Amygdala (tissue), 56 donors: ENCODE measurements around the gene TTLL11.
"Not testable (repeated sequence)": the region's sequence is repeated elsewhere in the genome, so short reads cannot be mapped to it uniquely, and the experiment has no call there.

Experiments used
- DNase-seq, 56 donors: peaks; one replicate each; lab custom pipeline; 2025; lab: John Stamatoyannopoulos, UW

TTLL11 gene

DNA sequence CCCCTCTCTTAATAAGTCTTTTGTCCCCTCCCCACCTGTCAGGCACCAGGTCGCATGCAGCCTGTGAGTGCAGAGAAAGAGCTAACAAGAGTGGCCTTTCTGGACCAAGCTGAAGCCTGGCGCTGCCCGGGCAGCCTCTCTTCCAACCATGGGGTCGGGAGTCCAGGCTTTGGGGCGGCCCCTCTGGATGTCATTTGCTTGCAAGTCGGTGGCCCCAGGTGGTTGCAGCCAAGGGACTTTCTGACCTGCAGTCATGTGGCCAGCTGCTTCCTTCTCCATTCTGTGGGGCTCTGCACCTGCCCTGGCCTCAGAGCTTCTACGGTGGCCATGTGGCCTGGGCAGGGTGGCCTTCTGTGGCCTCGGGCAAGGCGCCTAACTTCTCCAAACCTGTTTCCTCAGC is 282.0 kb downstream of the TTLL11 start:
- no peak for DNase-seq

- no peak for DNase-seq
Observed at GRCh38 chr9:121810489-121810888, 282.6 kb downstream of the TTLL11 start.

- no peak for DNase-seq
Observed at GRCh38 chr9:121809356-121810050, 283.6 kb downstream of the TTLL11 start.

DNA sequence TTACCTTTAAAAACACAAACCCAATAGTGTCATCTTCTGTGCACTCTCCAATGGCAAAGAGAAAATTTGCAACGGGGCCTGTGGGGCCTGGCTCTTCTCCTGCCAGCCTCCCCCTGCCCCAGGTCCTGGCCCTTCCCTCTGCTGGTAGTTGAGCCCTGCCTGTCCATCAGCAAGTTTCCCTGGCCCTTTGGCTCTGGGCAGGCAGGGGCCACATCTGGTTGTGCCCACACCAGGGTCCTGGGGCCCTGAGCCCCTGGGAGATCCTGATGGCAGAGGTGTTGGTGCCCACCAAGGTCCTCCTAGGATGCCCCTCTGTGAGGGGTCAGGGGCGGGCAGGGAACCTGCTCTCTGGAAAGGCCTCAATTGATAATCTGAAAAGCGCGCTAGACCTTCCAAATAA is 284.3 kb downstream of the TTLL11 start:
- no peak for DNase-seq

DNA sequence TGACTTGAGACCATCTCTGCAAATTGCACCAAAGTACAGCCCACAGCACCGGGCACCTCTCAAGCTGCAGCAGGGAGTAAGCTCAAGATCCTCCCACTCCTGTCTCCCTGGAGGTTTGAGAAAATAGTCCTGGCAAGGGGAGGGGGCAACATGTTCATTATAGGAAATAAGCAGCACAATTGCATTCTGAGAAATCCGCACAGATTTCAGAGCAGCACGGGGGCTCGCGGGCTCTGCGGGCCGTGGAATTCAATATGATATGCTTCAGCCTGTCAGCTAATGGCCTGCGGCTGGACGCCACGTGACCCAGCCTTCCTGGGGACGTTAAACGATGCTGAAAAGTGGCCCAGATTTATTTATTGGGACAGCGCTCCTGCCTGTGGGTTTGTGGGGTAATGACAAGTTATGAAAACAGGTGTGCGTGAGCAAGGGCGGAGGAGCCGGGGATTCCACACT is 285.3 kb downstream of the TTLL11 start:
- no peak for DNase-seq

DNA sequence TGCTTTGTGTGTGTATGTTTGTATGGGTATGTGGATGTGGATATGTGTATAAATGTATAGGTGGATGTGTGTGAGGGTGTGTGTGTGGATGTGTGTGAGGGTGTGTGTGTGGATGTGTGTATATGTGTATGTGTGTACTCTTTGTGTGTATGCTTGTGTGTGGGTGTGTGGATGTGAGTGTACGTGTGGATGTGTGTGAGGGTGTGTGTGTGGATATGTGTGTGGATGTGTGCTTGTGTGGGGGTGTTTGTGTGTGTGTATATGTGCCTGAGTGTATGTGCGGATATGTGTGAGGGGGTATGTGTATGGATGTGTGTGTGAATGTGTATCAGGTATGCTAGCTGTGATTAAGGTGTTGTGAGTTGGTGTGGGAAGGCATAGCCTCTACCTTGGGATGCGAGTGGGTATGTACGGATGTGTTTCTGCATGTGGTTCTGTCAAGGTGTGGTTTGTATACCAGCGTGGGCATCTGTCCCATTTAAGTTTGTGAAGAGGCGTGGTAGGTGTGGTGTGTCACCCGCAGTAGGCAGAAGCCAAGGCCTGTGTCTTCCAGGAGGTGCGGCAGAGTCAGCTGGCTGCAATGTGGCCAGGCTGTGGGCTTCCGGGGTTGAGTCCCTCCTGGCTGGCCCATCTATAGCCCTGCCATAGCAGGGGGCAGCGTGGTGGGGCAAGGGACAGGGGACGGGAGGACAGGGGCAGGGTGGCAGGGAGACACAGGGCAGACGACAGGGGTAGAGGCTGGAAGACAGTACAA is 285.9 kb downstream of the TTLL11 start:
- DNase-seq, result no peak

- no peak for DNase-seq
Observed at GRCh38 chr9:121802753-121803152, 290.4 kb downstream of the TTLL11 start.

DNA sequence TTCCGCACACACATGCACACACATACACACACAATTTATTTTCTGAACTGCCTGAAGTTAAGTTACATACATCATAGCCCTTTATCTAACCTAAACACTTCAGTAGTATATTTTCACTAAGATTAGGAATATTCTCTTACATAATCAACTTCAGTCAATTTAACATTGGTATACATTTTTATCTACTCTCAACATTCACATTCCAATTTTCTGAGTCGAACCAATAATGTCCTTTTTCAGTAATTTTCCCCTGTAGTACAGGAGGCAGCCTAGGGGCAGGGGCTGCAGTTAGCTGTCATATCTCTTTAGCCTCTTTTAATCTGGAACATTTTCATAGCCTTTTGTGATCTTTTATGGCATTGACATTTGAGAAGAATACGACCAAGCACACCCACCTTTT is 291.5 kb downstream of the TTLL11 start:
- DNase-seq, result no peak

DNA sequence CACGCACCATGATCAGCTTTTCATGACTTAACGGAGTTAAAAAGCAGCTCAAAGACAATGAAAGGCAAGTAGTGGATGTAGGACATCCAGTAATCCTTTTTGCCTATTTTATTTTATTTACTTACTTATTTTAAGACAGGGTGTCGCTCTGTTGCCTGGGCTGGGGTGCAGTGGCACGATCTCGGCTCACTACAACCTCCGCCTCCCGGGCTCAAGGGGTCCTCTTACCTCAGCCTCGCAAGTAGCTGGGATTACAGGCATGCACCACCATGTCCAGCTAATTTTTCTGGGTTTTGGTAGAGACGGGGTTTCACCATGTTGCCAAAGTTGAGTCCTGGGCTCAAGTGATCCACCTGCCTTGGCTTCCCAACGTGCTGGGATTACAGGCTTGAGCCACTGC is 292.7 kb downstream of the TTLL11 start:
- no peak for DNase-seq

GRCh38 chr9:121798941-121799340 is 294.2 kb downstream of the TTLL11 start:
- DNase-seq, result no peak

DNA sequence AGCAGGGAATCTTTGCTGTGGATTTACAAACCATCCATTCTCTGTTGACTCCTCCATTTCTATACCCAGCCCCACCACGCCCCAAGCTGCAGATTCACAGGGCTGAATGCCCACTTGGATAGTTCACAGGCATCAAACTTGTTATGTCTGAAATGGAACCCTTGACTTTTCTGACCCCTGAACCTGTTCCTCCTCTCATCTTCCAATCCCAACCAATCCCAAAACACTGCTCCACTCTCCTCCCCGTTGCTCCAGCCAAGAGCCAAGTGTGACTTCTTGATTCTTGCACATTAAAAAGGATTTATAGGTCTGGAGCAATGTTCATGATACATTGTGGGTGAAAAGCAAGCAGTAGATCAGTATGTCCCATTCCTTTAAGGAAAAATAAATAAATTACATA is 296.0 kb downstream of the TTLL11 start:
- no peak for DNase-seq

GRCh38 chr9:121794334-121794733 is 298.8 kb downstream of the TTLL11 start:
- not testable (repeated sequence) for DNase-seq

- not testable (repeated sequence) for DNase-seq
Observed at GRCh38 chr9:121792476-121792875, 300.6 kb downstream of the TTLL11 start.

DNA sequence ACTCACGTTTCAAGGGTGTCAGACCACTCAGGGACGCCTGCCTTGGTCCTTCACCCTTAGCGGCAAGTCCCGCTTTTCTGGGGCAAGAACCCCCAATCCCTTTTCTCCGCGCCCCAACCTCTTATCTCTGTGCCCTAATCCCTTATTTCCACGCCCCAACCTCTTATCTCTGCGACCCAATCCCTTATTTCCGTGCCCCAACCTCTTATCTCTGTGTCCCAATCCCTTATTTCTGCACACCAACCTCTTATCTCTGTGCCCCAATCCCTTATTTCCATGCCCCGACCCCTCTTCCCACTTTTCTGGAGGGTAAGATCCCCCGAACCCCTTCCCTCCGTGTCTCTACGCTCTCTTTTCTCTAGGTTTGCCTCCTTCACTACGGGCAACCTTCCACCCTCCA is 302.3 kb downstream of the TTLL11 start:
- DNase-seq, result no peak

DNA sequence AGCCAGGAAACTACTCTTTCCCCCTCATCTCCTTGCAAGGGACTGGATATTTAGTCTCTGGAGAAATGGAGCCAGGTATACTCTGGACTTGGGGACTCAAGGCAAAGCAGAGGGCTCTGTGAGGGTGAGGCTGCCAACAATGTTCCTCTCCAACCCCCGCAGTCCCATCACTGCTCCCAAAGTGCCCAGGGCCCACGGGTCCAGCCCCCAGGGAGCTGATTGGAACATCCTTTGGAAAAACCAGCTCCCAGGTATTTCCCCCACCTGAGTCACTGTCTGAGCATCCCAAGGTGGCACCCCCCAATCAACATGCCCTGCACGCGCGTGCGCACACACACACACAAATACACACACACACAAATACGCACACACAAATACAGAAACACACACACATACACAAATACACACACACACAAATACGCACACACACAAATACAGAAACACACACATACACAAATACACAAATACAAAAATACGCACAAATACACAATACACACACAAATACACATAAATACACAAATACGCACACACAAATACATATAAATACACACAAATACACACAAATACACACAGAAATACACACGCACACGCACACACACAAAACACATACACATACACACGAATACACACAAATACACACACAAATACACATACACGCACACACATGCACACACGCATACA is 304.3 kb downstream of the TTLL11 start:
- DNase-seq, result no peak

- no peak for DNase-seq
Observed at GRCh38 chr9:121786998-121787422, 306.1 kb downstream of the TTLL11 start.

GRCh38 chr9:121786543-121786948 is 306.6 kb downstream of the TTLL11 start:
- DNase-seq, result no peak

- DNase-seq, result no peak
Observed at GRCh38 chr9:121785673-121786542, 307.2 kb downstream of the TTLL11 start.

DNA sequence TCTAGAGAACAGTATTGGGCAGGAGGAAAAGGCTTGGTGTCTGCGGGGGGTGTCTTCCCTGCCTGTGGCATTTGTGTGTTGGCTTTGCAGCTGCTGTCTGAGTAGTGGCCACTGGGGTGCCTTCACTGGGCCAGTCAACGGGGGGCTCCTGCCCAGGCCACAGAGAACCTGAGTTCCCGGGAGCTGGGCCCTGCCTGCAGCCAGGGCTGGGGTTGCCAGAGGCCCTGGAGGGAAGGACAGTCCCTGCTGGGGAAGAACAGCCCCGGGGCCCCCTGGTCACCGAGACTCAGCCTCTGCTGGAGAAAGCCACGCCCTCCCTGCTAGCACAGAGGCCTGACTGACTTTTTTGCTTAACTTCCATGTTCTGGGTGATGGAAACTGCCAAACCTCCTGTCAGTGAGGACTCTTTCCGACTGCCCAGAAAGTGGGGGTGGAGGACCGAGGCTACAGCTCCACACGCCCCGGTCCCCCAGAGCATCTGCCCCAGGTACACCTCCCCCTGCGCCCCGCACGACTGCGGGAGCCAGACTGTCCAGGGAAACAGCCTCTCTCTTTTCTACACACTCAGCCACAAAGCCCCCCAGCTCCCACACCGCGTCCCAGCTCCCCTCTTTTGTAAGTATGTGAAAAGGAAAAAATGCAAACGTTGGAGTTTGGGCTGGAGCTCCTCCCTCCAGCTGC is 308.2 kb downstream of the TTLL11 start:
- DNase-seq, result no peak
